WTC11 (cell line): ENCODE measurements around the gene GPATCH11.

Experiments
- CREB1 ChIP-seq: sonication (generic); formaldehyde crosslinking; IDR thresholded peaks from 2 replicates; pipeline ENCODE4 v1.8.0; 2023; ENCODE audit warnings: mild to moderate bottlenecking, missing genetic modification reagents
- ESRRA ChIP-seq: sonication (generic); formaldehyde crosslinking; IDR thresholded peaks from 2 replicates; pipeline ENCODE4 v1.8.1; 2022; ENCODE audit warnings: mild to moderate bottlenecking, missing genetic modification reagents, borderline replicate concordance
- FOXJ3 ChIP-seq: sonication (generic); formaldehyde crosslinking; IDR thresholded peaks from 2 replicates; pipeline ENCODE4 v1.9.0; 2021; ENCODE audit warnings: missing genetic modification reagents, mild to moderate bottlenecking, borderline replicate concordance
- FOXK1 ChIP-seq: sonication (generic); formaldehyde crosslinking; IDR thresholded peaks from 2 replicates; pipeline ENCODE4 v1.8.0; 2022; ENCODE audit warnings: mild to moderate bottlenecking, moderate library complexity, missing genetic modification reagents
- JUN ChIP-seq: sonication (generic); formaldehyde crosslinking; IDR thresholded peaks from 2 replicates; pipeline ENCODE4 v1.8.0; 2023; ENCODE audit warnings: mild to moderate bottlenecking, missing genetic modification reagents
- TEAD4 ChIP-seq: sonication (generic); formaldehyde crosslinking; IDR thresholded peaks from 2 replicates; pipeline ENCODE4 v1.8.0; 2022; ENCODE audit warnings: mild to moderate bottlenecking, missing genetic modification reagents
- ZNF219 ChIP-seq: sonication (generic); formaldehyde crosslinking; IDR thresholded peaks from 2 replicates; pipeline ENCODE4 v1.8.0; 2023; ENCODE audit warnings: missing genetic modification reagents, mild to moderate bottlenecking, borderline replicate concordance
- TF ChIP-seq, protein P1 (sequence below): fragments of 200-600 bp; IDR thresholded peaks from 2 replicates; pipeline ENCODE4 v1.8.0; 2022; ENCODE audit warnings: antibody characterized with exemption
- TF ChIP-seq, protein P2 (sequence below): sonication (generic); formaldehyde crosslinking; IDR thresholded peaks from 2 replicates; pipeline ENCODE4 v1.8.1; 2023; ENCODE audit warnings: mild to moderate bottlenecking, moderate library complexity, missing genetic modification reagents
- TF ChIP-seq, protein P3 (sequence below): sonication (generic); formaldehyde crosslinking; IDR thresholded peaks from 2 replicates; pipeline ENCODE4 v1.8.0; 2022; ENCODE audit warnings: mild to moderate bottlenecking, missing genetic modification reagents
- TF ChIP-seq, protein P4 (sequence below): sonication (generic); formaldehyde crosslinking; IDR thresholded peaks from 2 replicates; pipeline ENCODE4 v1.8.1; 2023; ENCODE audit warnings: mild to moderate bottlenecking, missing genetic modification reagents, moderate library complexity
- TF ChIP-seq, protein P5 (sequence below): sonication (generic); formaldehyde crosslinking; conservative IDR thresholded peaks from 2 replicates; pipeline ENCODE4 v1.8.1; 2022; ENCODE audit warnings: mild to moderate bottlenecking, missing genetic modification reagents
- TF ChIP-seq, protein P6 (sequence below): sonication (generic); formaldehyde crosslinking; IDR thresholded peaks from 2 replicates; pipeline ENCODE4 v1.8.0; 2022; ENCODE audit warnings: mild to moderate bottlenecking, missing genetic modification reagents
- TF ChIP-seq, protein P7 (sequence below): sonication (generic); formaldehyde crosslinking; IDR thresholded peaks from 2 replicates; pipeline ENCODE4 v1.8.1; 2022; ENCODE audit warnings: mild to moderate bottlenecking, missing genetic modification reagents, moderate library complexity, borderline replicate concordance

DNA sequence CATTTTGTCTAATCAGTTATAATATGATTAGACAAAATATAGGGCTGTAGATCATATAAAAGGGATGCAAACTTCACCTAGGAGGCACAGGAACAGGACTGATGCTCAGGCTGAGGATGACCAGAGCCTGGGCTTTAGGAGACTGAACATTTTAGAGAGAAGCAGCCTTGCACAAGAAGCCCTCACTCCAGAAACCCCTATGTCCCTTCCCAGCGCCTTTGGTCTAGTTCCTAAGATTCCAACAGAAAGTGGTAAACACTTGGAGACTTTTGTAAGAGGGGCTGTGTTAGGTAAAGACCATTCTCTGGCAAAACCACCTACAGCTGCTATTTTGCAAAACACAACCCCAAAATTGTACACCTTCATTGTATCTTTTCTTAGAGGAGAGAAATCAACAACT is 33.2 kb downstream of the GPATCH11 start:
- TF ChIP-seq, protein P1, sequence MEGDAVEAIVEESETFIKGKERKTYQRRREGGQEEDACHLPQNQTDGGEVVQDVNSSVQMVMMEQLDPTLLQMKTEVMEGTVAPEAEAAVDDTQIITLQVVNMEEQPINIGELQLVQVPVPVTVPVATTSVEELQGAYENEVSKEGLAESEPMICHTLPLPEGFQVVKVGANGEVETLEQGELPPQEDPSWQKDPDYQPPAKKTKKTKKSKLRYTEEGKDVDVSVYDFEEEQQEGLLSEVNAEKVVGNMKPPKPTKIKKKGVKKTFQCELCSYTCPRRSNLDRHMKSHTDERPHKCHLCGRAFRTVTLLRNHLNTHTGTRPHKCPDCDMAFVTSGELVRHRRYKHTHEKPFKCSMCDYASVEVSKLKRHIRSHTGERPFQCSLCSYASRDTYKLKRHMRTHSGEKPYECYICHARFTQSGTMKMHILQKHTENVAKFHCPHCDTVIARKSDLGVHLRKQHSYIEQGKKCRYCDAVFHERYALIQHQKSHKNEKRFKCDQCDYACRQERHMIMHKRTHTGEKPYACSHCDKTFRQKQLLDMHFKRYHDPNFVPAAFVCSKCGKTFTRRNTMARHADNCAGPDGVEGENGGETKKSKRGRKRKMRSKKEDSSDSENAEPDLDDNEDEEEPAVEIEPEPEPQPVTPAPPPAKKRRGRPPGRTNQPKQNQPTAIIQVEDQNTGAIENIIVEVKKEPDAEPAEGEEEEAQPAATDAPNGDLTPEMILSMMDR = no peak
- TF ChIP-seq TEAD4 (CRISPR knock-in tag) (no peak), FOXK1 (CRISPR knock-in tag) (no peak), ZNF219 (no peak), FOXJ3 (CRISPR knock-in tag) (no peak), JUN (no peak), CREB1 (CRISPR knock-in tag) (no peak), ESRRA (CRISPR knock-in tag) (no peak)
- TF ChIP-seq, protein P2, sequence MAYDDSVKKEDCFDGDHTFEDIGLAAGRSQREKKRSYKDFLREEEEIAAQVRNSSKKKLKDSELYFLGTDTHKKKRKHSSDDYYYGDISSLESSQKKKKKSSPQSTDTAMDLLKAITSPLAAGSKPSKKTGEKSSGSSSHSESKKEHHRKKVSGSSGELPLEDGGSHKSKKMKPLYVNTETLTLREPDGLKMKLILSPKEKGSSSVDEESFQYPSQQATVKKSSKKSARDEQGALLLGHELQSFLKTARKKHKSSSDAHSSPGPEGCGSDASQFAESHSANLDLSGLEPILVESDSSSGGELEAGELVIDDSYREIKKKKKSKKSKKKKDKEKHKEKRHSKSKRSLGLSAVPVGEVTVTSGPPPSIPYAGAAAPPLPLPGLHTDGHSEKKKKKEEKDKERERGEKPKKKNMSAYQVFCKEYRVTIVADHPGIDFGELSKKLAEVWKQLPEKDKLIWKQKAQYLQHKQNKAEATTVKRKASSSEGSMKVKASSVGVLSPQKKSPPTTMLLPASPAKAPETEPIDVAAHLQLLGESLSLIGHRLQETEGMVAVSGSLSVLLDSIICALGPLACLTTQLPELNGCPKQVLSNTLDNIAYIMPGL (CRISPR knock-in tag) = no peak
- TF ChIP-seq, protein P3, sequence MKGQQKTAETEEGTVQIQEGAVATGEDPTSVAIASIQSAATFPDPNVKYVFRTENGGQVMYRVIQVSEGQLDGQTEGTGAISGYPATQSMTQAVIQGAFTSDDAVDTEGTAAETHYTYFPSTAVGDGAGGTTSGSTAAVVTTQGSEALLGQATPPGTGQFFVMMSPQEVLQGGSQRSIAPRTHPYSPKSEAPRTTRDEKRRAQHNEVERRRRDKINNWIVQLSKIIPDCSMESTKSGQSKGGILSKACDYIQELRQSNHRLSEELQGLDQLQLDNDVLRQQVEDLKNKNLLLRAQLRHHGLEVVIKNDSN = no peak
- TF ChIP-seq, protein P4, sequence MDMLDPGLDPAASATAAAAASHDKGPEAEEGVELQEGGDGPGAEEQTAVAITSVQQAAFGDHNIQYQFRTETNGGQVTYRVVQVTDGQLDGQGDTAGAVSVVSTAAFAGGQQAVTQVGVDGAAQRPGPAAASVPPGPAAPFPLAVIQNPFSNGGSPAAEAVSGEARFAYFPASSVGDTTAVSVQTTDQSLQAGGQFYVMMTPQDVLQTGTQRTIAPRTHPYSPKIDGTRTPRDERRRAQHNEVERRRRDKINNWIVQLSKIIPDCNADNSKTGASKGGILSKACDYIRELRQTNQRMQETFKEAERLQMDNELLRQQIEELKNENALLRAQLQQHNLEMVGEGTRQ (CRISPR knock-in tag) = no peak
- TF ChIP-seq, protein P5, sequence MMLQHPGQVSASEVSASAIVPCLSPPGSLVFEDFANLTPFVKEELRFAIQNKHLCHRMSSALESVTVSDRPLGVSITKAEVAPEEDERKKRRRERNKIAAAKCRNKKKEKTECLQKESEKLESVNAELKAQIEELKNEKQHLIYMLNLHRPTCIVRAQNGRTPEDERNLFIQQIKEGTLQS (CRISPR knock-in tag) = no peak
- TF ChIP-seq, protein P6, sequence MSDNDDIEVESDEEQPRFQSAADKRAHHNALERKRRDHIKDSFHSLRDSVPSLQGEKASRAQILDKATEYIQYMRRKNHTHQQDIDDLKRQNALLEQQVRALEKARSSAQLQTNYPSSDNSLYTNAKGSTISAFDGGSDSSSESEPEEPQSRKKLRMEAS (CRISPR knock-in tag) = no peak
- TF ChIP-seq, protein P7, sequence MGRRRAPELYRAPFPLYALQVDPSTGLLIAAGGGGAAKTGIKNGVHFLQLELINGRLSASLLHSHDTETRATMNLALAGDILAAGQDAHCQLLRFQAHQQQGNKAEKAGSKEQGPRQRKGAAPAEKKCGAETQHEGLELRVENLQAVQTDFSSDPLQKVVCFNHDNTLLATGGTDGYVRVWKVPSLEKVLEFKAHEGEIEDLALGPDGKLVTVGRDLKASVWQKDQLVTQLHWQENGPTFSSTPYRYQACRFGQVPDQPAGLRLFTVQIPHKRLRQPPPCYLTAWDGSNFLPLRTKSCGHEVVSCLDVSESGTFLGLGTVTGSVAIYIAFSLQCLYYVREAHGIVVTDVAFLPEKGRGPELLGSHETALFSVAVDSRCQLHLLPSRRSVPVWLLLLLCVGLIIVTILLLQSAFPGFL (CRISPR knock-in tag) = no peak
